ENCODE measurements around the gene ARPC2. TPM values are rescaled to one million over a fixed set of nuclear protein-coding genes. Genes with fewer than 3 reads are reported as not detected.
A peak's percentile ranks its signal among the peaks of the same experiment; 100 is the strongest.

ARPC2 gene
- total RNA-seq, 1 experiment from 2014 or later, result 374 TPM

GRCh38 chr2:218236829-218237228 is 19.8 kb downstream of the ARPC2 start:
- TF ChIP-seq CTCF (IDR thresholded peaks at IDR 0.05; ENCODE audit: unreplicated experiment), result no peak
- Mint-ChIP-seq H3K4me3 (ENCODE audit: low read depth, unreplicated experiment) (no peak overlapping the region), H3K9me3 (ENCODE audit: low read depth, unreplicated experiment) (no peaks in the 10 kb centered on the region), H3K36me3 (ENCODE audit: insufficient read depth, unreplicated experiment) (peaks cover 85% of the 10 kb centered on the region), H3K4me1 (ENCODE audit: low read depth, unreplicated experiment) (peaks cover 22% of the 10 kb centered on the region), H3K27me3 (ENCODE audit: unreplicated experiment) (no peaks in the 10 kb centered on the region), H3K27ac (ENCODE audit: unreplicated experiment) (no peak overlapping the region)
- intact Hi-C loops (cut with micrococcal nuclease; ENCODE audit: unreplicated experiment), result no loop called here
- no peak for DNase-seq
- BruUV-seq (replicated peaks), result no TSS peak
- CTCF ChIA-PET, result interaction anchor here (0.7 kb wide), 1 partner anchor 11 kb away, joined by 3 read pairs; no protein-coding TSS in a partner anchor

- BruUV-seq (replicated peaks), result no TSS peak
- intact Hi-C loops (cut with micrococcal nuclease; ENCODE audit: unreplicated experiment), result no loop called here
- no peak for TF ChIP-seq CTCF (IDR thresholded peaks at IDR 0.05; ENCODE audit: unreplicated experiment)
- no peaks in the 10 kb centered on the region for H3K27me3 Mint-ChIP-seq (ENCODE audit: unreplicated experiment)
- CTCF ChIA-PET, result interaction anchor here (0.7 kb wide), 1 partner anchor 14 kb away, joined by 3 read pairs; no protein-coding TSS in a partner anchor
- H3K36me3 Mint-ChIP-seq (ENCODE audit: insufficient read depth, unreplicated experiment), result peaks cover 77% of the 10 kb centered on the region
- peaks cover 18% of the 10 kb centered on the region for H3K4me1 Mint-ChIP-seq (ENCODE audit: low read depth, unreplicated experiment)
- no peaks in the 10 kb centered on the region for H3K9me3 Mint-ChIP-seq (ENCODE audit: low read depth, unreplicated experiment)
- no peak for DNase-seq
- H3K27ac Mint-ChIP-seq (ENCODE audit: unreplicated experiment), result no peak overlapping the region
- H3K4me3 Mint-ChIP-seq (ENCODE audit: low read depth, unreplicated experiment), result no peak overlapping the region
These were observed 21.9 kb downstream of the ARPC2 start for GRCh38 chr2:218238887-218239286.

- no TSS peak for BruUV-seq (replicated peaks)
- intact Hi-C loops (cut with micrococcal nuclease; ENCODE audit: unreplicated experiment), result no loop called here
- CTCF ChIA-PET, result no interaction called here
- no peak overlapping the region for H3K4me3 Mint-ChIP-seq (ENCODE audit: low read depth, unreplicated experiment)
- H3K27me3 Mint-ChIP-seq (ENCODE audit: unreplicated experiment), result no peaks in the 10 kb centered on the region
- peak overlapping the region; percentile 46 for H3K27ac Mint-ChIP-seq (ENCODE audit: unreplicated experiment)
- peaks cover 28% of the 10 kb centered on the region for H3K4me1 Mint-ChIP-seq (ENCODE audit: low read depth, unreplicated experiment)
- DNase-seq, result no peak
- H3K9me3 Mint-ChIP-seq (ENCODE audit: low read depth, unreplicated experiment), result no peaks in the 10 kb centered on the region
- TF ChIP-seq CTCF (IDR thresholded peaks at IDR 0.05; ENCODE audit: unreplicated experiment), result no peak
- peaks cover 77% of the 10 kb centered on the region for H3K36me3 Mint-ChIP-seq (ENCODE audit: insufficient read depth, unreplicated experiment)
These were observed 27.2 kb downstream of the ARPC2 start for GRCh38 chr2:218244204-218244603.

GRCh38 chr2:218244665-218245064 is 27.7 kb downstream of the ARPC2 start:
- Mint-ChIP-seq H3K27me3 (ENCODE audit: unreplicated experiment) (no peaks in the 10 kb centered on the region), H3K4me1 (ENCODE audit: low read depth, unreplicated experiment) (peaks cover 28% of the 10 kb centered on the region), H3K36me3 (ENCODE audit: insufficient read depth, unreplicated experiment) (peaks cover 77% of the 10 kb centered on the region), H3K4me3 (ENCODE audit: low read depth, unreplicated experiment) (no peak overlapping the region), H3K9me3 (ENCODE audit: low read depth, unreplicated experiment) (no peaks in the 10 kb centered on the region), H3K27ac (ENCODE audit: unreplicated experiment) (peak overlapping the region; percentile 46)
- intact Hi-C loops (cut with micrococcal nuclease; ENCODE audit: unreplicated experiment), result loop anchor here (5.0 kb wide), 1 partner anchor 57 kb away; no protein-coding TSS in a partner anchor
- CTCF ChIA-PET, result interaction anchor here (0.7 kb wide), 1 partner anchor 10 kb away, joined by 4 read pairs; no protein-coding TSS in a partner anchor
- no peak for DNase-seq
- BruUV-seq (replicated peaks), result no TSS peak
- no peak for TF ChIP-seq CTCF (IDR thresholded peaks at IDR 0.05; ENCODE audit: unreplicated experiment)

All from Calu3 (cell line).